WI38 (cell line): ENCODE measurements around the gene C10orf143.

Experiments used
- H3K4me3 ChIP-seq: 2 replicates; pipeline ENCODE4 v1.5.1; 2011; ENCODE audit warnings: low read depth, mild to moderate bottlenecking, control low read depth, low read length
- CTCF ChIP-seq: IDR thresholded peaks from 2 replicates; pipeline ENCODE4 v1.5.1; 2012; ENCODE audit warnings: low read depth, mild to moderate bottlenecking, control low read depth, low read length

Gene C10orf143

GRCh38 chr10:130018730-130019185, 91.9 kb downstream of the C10orf143 start:
- no peak for TF ChIP-seq CTCF

GRCh38 chr10:130018265-130018664, 92.4 kb downstream of the C10orf143 start:
- no peak overlapping the region for H3K4me3 ChIP-seq
- no peak for TF ChIP-seq CTCF

More at GRCh38 chr10:130018730-130019185, 91.9 kb downstream of the C10orf143 start:
- no peak overlapping the region for H3K4me3 ChIP-seq

- no peak overlapping the region for H3K4me3 ChIP-seq
- TF ChIP-seq CTCF: no peak
These were observed 93.0 kb downstream of the C10orf143 start for GRCh38 chr10:130017631-130018022.

- TF ChIP-seq CTCF: no peak
- no peak overlapping the region for H3K4me3 ChIP-seq
These were observed 93.5 kb downstream of the C10orf143 start for GRCh38 chr10:130016993-130017630.

GRCh38 chr10:130016095-130016494, 94.5 kb downstream of the C10orf143 start:
- no peak for TF ChIP-seq CTCF
- no peak overlapping the region for H3K4me3 ChIP-seq

- H3K4me3 ChIP-seq: no peak overlapping the region
- TF ChIP-seq CTCF: no peak
These were observed 95.4 kb downstream of the C10orf143 start for GRCh38 chr10:130015075-130015695.
